ENCODE measurements around the gene HLA-F.
A peak's percentile ranks its signal among the peaks of the same experiment; 100 is the strongest.

Gene HLA-F

DNA sequence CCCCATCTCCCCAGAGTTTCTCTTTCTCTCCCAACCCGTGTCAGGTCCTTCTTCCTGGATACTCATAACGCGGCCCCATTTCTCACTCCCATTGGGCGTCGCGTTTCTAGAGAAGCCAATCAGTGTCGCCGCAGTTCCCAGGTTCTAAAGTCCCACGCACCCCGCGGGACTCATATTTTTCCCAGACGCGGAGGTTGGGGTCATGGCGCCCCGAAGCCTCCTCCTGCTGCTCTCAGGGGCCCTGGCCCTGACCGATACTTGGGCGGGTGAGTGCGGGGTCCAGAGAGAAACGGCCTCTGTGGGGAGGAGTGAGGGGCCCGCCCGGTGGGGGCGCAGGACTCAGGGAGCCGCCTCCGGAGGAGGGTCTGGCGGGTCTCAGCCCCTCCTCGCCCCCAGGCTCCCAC, at the start of gene HLA-F:
TSS of gene HLA-F (plus strand) at position 173 of the 404 bp plus-strand sequence. CDS start at position 203, 30 bp downstream.
- DNase-seq: no peak

DNA sequence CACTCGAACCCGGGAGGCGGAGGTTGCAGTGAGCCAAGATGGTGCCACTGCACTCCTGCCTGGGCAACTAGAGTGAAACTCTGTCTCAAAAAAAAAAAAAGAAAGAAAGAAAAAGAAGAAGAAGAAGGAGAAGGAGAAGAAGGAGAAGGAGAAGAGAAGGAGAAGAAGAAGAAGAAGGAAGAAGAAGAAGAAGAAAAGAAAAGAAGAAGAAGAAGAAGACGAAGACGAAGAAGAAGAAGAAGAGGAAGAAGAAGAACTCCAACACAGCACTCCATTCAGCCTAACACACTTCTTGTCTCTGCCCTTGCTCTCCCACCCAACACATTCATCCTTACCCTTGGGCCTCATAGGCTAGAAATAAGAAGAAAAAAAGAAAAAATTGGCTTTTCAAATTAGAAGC, 49.2 kb upstream of the HLA-F start:
- no peak for DNase-seq

DNA sequence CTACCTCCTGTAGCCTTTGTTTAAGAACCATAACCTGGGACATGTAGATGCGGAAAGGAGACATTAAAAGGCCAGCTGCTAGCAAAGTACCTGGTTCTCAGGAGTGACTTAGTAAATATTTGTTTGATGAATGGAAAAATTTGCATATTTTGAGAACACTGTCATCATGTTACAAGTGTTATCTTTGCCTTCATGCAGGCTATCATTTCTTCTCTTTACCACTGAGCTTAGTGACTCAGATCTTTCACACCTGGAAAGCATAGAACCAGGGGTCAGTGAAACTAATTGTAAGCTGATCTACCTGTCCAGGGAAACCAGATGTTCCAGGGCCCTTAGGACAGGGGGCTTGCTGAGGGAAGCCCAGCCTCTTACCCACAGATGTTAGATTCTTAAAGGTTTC, 47.7 kb upstream of the HLA-F start:
- DNase-seq: no peak

DNA sequence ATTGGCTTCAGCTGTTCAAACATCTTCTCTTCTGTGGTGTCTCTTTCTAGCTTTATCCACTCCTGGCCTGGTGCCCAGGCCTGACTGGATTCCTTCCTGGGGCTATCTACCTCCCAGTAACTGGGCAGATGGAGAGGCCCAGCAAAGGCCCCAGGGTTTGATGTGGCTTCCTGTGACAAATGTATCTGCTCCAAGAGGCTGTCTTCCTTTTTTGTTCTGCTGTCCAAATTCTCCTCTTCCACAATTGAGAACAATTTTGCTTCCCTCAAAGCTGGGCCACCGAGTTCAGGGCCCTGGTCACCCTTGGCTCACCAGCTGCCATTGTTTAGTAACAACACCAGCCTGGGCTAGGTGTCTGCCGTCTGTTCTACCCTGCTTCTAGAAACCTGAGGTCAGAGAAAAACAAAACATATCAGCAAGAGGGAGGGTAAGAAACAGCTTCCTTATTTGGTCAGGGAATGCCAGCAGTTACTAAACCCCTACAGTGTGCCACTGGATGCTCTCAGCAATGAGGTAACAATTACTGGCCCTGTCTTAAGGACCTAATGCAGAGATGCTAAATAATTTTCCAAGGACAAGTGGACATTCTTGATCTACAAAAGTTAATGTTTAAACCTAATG, 46.1 kb upstream of the HLA-F start:
- DNase-seq: no peak

DNA sequence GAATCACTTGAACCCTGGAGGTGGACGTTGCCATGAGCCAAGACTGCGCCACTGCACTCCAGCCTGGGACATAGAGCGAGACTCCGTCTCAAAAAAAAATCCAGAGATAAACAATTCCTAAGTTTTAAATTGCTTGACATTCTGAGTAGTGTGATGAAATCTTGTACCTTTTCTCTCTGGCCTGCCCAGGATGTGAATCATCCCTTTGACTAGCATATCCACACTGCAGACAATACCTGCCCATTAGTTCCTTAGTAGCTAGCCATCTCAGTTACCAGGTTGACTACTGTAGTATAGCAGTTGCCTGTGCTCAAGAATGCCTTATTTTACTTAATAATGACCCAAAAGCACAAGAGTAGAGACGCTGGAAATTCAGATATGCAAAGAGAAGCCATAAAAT, 45.1 kb upstream of the HLA-F start:
- no peak for DNase-seq

DNA sequence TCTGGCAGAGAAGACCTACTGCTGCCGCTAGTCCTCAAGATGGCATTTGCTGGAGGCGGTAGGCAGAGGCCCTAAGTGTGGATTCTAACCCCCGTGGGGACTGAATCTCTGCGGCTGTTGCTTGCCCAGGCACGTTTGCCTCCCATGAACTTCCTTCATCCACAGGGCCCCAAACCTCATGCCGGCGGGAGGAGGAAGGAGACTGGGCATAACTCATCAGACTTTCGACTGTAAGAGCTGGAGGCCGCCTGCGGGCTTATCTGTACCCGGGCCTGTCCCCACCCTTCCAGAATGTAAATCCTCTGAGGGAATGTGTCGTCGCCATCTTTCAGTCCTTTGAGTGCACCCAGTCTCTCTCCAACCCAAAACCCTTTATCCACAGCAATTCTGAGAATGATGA, 43.3 kb upstream of the HLA-F start:
- no peak for DNase-seq

DNA sequence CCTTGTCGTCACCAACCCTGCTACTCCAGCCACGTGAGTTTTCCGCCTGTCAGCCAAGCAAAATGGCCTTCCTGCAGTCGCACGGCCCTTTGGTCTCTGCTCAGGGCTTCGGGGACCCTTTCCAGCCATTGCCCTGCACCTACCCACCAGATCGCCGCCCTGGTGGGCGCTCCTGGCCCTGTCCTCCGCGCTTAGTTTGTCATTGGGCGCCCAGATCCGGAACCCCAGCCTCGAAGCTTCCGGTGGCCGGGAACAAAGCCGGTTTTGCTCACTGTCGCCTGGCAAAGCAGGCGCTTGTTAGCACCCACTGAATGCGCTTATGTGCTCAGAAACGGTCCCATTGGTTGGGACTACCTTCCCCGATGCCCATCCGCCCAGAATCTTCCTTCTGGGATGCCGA, 42.8 kb upstream of the HLA-F start:
- DNase-seq: no peak

DNA sequence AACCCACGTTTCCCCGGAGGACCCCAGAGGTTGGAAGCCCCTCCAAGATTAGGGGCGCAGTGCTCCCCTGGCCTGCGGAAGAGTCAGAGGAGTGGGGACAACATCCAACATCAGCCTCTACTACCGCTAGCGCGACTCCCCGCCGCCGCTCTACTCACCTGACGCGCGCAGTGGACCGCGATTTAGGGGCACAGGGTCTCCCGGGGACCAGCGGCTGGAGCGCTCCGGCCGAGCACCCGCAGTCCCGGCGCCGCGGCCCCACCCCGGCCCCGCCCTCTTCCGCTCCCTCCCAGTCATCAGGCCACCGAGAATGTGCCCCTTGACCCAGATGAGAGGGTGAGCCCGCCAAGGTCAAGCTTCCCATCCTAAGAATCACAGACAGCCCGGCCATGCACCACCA, 42.3 kb upstream of the HLA-F start, which contains the start of gene ZFP57:
TSS of gene ZFP57 (minus strand) at position 249 of the 400 bp plus-strand sequence. CDS start 4,149 bp downstream, outside the sequence.
- no peak for DNase-seq

DNA sequence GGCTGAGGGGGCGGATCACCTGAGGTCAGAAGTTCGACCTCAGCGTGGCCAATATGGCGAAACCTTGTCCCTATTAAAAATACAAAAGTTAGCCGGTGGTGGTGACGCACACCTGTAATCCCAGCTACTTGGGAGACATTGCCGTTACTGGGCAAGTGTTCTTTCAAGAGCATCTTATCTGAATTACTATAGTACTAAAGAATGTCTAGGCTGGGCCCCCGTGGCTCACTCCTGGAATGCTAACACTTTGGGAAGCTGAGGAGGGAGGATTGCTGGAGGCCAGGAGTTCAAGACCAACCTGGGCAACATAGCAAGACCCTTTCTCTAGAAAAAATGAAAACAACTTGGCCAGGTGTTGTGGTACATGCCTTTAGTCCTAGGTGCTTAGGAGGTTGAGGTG, 41.4 kb upstream of the HLA-F start:
- no peak for DNase-seq

DNA sequence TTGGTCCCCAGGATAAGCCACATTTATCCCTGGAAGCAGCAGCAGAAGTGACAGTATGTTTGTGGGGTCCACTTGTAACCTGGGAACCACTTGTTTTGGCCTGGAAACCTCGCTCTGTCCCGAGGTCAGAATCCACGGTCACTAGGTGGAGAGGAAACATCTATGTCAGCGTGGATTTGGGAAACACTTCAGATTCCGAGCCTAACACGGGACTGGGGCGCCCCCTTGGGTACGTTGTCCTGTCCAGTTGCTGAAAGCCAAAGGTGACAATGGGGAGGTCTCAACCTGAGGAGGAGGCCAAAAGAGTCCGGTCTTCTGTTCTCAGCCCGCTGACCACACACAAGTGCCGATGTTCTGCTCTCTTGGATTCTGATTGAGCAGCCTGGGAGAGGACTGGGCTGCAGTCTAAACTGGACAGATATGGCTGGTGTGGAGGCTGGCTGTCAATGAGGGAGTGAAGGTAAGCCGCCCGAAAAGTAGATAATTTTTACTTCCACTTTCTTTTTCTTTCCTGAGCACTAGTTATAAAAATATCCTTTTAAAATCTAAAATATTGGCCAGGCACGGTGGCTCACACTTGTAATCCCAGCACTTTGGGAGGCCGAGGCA, 37.4 kb upstream of the HLA-F start:
- no peak for DNase-seq

DNA sequence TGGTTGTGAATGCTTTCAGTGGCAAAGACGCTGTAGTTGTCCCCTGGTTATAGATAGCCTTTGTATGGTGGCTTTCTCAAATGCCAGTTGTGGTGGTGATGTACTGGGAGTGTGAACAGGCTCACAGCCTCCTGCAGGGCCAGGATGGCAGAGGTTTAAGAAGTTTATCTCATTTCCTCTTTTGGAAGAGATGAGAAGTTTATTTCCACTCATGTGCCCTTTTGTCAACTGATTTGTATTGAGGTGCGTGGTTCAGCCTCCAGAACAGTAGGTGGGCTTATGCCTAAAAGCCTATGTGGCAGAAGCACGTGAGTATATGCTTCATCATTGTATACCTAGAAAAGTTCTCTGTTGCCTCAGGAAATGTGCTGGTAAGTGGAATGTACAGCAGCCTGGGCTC, 28.6 kb upstream of the HLA-F start:
- no peak for DNase-seq

DNA sequence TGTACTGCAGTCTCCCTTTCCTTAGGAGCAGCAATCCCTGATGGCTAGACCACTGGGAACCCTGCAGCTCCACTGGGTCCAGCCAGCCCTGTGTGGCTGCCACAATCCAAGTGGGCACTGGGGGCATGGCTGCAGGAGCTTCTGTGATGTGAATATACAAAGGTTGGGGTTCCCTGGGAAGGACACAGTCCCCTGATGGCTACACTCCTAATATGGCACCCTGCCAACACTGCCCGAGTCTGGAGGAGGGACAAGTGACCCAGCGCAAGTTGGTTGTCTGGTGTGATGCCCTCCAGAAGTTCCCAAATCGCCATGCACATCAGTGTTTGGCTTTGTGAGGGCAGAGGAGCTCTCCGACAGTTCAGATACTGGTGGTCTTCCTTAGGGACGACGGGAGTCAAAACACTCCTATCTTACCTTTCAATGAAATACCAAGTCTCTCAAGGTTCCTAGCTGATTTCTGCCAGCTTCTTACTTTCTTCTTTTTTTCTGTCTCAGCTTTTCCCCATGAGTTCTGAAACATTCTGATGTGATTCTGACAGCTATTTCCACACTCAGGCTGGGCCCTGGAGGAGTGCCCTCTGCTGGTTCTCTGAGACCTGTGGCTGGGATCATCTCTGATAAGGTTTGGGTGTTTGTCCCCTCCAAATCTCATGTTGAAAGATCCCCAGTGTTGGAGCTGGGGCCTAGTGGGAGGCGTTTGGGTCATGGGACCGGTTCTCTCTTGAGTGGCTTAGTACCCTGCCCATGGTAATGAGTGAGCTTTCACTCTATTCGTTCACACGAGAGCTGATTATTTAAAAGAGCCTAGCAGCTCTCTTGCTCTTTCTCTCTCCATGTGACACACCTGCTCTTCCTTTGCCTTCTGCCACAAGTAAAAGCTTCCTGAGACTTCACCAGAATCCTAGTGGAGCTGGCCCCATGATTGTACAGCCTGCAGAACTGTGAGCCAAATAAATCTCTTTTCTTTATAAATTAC, 26.8 kb upstream of the HLA-F start:
- no peak for DNase-seq

DNA sequence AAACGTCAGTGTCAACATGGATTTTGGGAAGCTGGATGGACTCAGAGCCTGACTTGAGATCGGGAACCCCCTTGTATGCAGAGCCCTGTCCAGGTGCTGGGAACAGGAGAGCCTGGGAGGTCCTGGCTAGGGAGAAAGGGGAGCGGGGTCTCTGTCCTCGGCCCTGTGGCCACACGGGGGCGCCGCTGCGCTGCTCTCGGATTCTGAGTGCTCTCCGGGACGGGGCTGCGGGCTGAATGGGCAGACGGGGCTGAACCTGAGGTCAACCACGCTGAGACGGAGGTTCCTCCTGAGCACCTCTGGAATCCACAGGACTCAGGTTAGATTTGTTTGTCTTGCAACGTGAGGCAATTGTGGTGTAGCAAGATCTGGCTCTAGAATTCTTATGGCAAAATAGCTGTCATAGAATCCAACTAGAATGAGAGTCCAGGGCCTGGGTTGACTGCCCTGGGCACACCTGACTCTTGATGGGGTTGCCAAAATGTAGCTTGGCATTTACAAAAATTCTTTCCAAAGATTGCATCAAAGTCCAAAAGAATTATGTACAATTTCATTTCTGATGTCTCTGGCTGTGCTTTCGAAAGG, 20.6 kb upstream of the HLA-F start:
- peak; percentile 83 for DNase-seq

DNA sequence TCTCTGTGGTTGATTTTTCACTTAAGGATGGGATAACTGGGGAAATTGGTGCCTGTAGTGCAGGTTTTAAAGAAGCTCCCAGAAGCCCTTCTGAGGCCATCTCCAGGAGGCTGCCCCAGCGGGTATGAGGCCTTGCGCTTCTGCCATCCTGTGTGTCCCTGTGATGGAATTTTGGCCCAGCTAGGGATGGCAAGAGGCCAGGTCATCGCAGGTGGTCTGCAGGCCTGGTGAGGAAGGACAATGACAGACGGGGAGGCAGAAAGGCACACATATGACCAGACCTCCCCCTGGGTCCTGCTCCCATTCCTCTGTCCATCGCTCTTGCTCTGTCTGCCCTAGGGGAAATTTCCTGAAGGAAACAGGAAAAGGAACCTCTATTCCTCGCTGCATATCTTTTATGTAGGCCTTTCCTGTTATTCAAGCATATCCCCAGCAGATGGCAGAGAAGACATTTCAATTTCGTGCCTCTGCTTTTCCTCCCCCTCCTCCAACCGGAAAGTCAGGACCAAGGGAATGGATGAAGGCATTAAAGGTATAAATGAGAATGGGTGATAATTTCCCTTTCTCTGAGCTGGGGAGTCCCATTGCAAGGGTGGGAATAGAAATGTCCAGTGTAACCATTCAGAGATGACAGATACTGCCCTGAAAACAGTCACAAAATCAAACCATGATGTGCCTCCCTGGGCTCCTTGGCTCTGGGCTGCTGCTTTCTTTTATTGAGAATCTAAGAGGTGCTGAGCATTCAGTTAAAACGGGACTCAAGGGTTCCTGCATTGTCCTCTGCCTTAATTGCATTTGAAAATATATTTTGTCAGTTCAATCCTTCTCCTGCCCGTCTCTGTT, 17.6 kb upstream of the HLA-F start:
- no peak for DNase-seq

DNA sequence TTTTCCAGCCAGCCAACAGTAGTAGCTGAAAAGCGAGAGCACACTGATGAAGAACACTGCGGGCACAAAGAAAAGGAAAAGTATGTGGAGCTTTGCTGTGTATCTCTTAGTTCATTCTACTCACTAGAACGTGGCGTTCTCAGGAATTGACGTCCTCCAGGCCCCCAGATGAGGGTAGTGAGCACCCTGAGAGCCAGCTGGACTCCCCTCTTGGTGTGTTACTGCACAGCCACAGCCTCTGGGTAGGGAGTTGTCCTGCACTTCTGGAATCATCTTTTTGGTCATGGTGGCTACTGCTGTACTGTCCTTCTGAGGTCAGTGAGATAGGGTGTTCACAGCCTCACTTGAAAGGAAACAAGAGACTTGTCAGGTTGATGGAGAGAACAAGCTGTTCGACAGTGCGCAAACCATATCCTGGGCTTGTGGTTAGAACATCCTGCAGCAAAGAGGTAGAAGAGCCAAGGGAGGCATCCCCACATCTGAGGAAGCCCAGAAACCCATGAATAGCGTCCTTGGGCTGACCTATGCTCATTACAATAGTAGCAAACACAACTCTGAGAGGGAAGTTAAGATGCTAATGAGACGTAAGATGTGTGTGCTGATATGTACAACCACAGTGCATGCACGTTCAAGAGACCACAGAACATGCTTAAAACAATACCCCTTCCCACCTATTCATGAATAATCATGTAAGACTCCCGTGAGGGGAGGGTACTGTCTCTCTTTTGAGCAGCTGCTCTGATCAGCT, 14.6 kb upstream of the HLA-F start:
- DNase-seq: peak; percentile 49

DNA sequence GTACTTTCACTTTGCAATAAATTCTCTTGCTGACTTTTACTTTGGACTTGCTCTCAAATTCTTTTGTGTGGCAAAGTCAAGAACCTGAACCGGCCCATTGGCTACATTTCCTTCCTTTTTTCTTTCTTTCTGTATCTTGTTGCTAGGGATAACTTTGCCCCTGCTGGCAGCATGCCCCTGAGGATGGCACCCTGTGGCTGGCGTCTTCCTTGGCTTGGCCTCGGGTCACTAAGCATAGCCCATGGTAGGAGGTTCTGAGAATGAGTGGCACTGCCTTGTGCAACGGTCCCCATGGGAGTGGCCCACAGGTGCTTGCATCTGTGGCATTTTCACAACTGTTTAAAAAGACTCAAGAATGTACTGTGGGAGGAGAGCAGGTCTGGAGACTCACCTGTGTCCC, 14.0 kb upstream of the HLA-F start:
- no peak for DNase-seq

DNA sequence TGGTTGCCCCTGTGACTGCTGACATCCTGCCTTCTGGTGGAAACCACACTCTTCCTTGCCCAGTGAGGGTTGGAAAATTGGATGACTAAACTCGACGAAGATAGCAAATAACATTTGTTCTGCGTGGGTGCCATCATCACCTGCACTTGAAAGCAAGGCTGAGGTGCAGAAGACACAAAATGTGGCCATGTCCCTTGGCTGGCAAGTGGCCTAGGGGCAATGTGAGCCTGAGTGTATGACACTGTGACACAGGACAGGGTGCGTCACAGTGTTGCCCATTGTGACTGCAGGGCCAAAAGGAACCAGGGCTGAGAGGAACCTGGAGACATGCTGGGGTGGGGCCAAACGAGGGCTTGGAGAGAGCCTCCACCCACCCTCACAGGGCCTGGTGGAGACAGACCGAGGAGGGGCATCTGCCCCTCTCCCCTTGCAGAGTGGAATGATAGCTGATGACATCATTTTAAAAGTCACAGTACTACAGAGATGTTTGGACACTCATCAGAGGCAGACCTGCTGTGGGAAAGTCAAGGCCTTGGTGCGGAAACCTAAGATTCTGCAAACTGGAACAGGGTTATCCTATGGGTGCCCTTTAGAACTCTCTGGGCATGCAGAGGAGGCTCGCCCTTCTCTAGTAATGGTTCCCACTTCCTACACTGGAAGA, 12.8 kb upstream of the HLA-F start:
- no peak for DNase-seq

DNA sequence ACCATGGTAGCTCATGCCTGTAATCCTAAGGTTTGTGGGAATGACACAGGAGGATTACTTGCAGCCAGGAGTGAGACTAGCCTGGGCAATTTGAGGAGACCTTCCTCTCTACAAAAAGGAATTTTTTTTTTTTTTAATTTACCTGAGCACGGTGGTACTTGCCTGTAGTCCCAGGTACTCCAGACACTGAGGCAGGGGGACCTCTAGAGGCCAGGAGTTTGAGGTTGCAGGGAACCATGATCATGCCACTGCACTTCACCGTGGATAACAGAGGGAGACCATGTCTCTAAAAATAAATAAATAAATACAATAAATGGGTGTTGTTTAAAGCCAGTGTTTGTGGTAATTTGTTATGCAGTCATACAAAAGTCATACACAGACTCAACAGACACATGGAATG, 2.4 kb upstream of the HLA-F start:
- DNase-seq: no peak

DNA sequence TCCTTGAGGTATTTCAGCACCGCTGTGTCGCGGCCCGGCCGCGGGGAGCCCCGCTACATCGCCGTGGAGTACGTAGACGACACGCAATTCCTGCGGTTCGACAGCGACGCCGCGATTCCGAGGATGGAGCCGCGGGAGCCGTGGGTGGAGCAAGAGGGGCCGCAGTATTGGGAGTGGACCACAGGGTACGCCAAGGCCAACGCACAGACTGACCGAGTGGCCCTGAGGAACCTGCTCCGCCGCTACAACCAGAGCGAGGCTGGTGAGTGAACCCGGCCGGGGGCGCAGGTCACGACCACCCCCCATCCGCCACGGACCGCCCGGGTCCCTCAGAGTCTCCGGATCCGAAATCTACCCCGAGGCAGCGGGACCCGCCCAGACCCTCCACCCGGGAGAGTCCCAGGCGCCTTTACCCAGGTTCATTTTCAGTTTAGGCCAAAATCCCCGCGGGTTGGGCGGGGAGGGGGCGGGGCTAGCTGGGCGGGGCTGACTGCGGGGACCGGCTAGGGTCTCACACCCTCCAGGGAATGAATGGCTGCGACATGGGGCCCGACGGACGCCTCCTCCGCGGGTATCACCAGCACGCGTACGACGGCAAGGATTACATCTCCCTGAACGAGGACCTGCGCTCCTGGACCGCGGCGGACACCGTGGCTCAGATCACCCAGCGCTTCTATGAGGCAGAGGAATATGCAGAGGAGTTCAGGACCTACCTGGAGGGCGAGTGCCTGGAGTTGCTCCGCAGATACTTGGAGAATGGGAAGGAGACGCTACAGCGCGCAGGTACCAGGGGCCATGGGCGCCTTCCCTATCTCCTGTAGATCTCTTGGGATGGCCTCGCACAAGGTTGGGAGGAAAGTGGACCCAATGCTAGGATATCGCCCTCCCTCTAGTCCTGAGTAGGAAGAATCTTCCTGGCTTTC, 693 bp downstream of the HLA-F start:
- peak; percentile 75 for DNase-seq

Measured in activated CD4-positive, alpha-beta T cell treated with anti-CD3 and anti-CD28 coated beads, Interleukin-2, amount 50 U/mL, for 1 hour (primary cell).